GM13977 (cell line): Measurements from ENCODE around the gene HHAT.

Experiments used
- DNase-seq: peaks from one replicate; pipeline ENCODE4 v3.0.0; 2012; ENCODE audit warnings: low spot score
- CTCF ChIP-seq: IDR thresholded peaks from 2 replicates; pipeline ENCODE4 v1.5.1; 2012; ENCODE audit warnings: mild to moderate bottlenecking, control low read depth; ENCODE audit not compliant: insufficient read depth; ENCODE audit errors: extremely low read depth, missing control alignments
- in situ Hi-C: fragments of 300-500 bp; cut with MboI; formaldehyde crosslinking; loops from one replicate; pipeline ENCODE4 v1.12.0; 2022; ENCODE audit warnings: low sequenced_read_pairs, low pct_unique_long_range_greater_than_20kb, mixed read lengths, inconsistent platforms; ENCODE audit not compliant: unreplicated experiment

Gene HHAT

GRCh38 chr1:210598135-210598652 is 269.5 kb downstream of the HHAT start:
- no peak for DNase-seq
- in situ Hi-C loops: loop anchor here (25.0 kb wide), 3 partner anchors 339 to 1064 kb away; partner anchors contain the start of gene KCNH1
- no peak for TF ChIP-seq CTCF

GRCh38 chr1:210600421-210601159 is 271.9 kb downstream of the HHAT start:
- TF ChIP-seq CTCF: no peak
- in situ Hi-C loops: no loop called here
- DNase-seq: no peak

- TF ChIP-seq CTCF: no peak
- no peak for DNase-seq
- in situ Hi-C loops: no loop called here
These were observed 274.4 kb downstream of the HHAT start for GRCh38 chr1:210603123-210603522.

GRCh38 chr1:210605099-210605498 is 276.4 kb downstream of the HHAT start:
- TF ChIP-seq CTCF: no peak
- in situ Hi-C loops: no loop called here

GRCh38 chr1:210607361-210607760 is 278.7 kb downstream of the HHAT start:
- DNase-seq: no peak
- no peak for TF ChIP-seq CTCF
- in situ Hi-C loops: no loop called here

More at GRCh38 chr1:210605099-210605498, 276.4 kb downstream of the HHAT start:
- DNase-seq: no peak

- DNase-seq: no peak
- in situ Hi-C loops: no loop called here
- TF ChIP-seq CTCF: no peak
These were observed 280.1 kb downstream of the HHAT start for GRCh38 chr1:210608767-210609166.
